B cell (primary cell): ENCODE measurements around the gene SELENOI.

Experiments
- EZH2 ChIP-seq: IDR thresholded peaks from 2 replicates; pipeline ENCODE4 v1.6.1; 2012; ENCODE audit warnings: borderline replicate concordance, low read depth, mild to moderate bottlenecking, moderate library complexity, low read length; ENCODE audit not compliant: insufficient read depth, poor library complexity, severe bottlenecking
- TF ChIP-seq, protein P1 (sequence below): fragments of 200-600 bp; IDR thresholded peaks from one replicate; pipeline ENCODE4 v1.8.0; 2022; ENCODE audit warnings: antibody characterized with exemption, mild to moderate bottlenecking

DNA sequence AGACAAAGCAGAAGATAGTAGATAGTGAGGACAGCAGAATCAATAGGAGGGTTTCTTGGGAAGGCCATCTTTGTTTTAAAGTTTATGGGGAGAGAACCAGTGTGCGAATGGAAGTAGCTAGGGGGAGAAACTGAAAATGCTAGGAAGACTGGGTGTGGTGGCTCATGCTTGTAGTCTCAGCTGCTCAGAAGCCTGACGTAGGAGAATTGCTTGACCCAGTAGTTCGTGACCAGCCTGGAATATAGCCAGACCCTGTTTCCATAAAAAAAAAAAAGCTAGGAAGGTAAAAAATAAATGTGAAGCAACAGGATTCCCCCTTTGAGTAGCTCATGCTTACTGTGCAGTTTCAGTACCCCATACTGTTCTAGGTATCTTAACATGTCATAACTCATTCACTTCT, 36.6 kb downstream of the SELENOI start:
- TF ChIP-seq, protein P1, sequence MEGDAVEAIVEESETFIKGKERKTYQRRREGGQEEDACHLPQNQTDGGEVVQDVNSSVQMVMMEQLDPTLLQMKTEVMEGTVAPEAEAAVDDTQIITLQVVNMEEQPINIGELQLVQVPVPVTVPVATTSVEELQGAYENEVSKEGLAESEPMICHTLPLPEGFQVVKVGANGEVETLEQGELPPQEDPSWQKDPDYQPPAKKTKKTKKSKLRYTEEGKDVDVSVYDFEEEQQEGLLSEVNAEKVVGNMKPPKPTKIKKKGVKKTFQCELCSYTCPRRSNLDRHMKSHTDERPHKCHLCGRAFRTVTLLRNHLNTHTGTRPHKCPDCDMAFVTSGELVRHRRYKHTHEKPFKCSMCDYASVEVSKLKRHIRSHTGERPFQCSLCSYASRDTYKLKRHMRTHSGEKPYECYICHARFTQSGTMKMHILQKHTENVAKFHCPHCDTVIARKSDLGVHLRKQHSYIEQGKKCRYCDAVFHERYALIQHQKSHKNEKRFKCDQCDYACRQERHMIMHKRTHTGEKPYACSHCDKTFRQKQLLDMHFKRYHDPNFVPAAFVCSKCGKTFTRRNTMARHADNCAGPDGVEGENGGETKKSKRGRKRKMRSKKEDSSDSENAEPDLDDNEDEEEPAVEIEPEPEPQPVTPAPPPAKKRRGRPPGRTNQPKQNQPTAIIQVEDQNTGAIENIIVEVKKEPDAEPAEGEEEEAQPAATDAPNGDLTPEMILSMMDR: no peak
- no peak for TF ChIP-seq EZH2
